Heart left ventricle (tissue), 16 donors: ENCODE data around the gene SLC7A6. TPM values are rescaled to one million over a fixed set of nuclear protein-coding genes. Genes with fewer than 3 reads are reported as not detected.
A peak's percentile ranks its signal among the peaks of the same experiment; 100 is the strongest.

Source experiments
- ATAC-seq, 4 donors: fragments of 200-7000 bp; cut with Tn5 transposase; one replicate each; pipeline ENCODE4 v1.9.1; 2020 to 2022; ENCODE audit warnings: moderate library complexity in 4 of 4, mild to moderate bottlenecking in 3 of 4, moderate number of reproducible peaks in 1 of 4
- DNase-seq, 5 donors: peaks; one replicate each; pipeline ENCODE4 v3.0.0-alpha.2; 2020
- H3K27ac ChIP-seq, 12 donors: fragments of 200-600 bp; sonication (generic) in 4 of 12; one replicate each; pipeline versions ENCODE4 v1.5.0 to v1.8.0; 2016 to 2022; ENCODE audit warnings: mild to moderate bottlenecking in 2 of 12
- H3K27me3 ChIP-seq, 9 donors: fragments of 200-600 bp; sonication (generic) in 2 of 9; one replicate each; pipeline versions ENCODE4 v1.5.1 to v1.8.0; 2016 to 2022; ENCODE audit warnings: mild to moderate bottlenecking in 3 of 9
- H3K36me3 ChIP-seq, 9 donors: fragments of 200-600 bp; sonication (generic) in 2 of 9; one replicate each; pipeline versions ENCODE4 v1.5.0 to v1.8.0; 2018 to 2022; ENCODE audit warnings: mild to moderate bottlenecking in 2 of 9
- H3K4me1 ChIP-seq, 12 donors: fragments of 200-600 bp; sonication (generic) in 4 of 12; one replicate each; pipeline versions ENCODE4 v1.5.0 to v1.8.0; 2016 to 2022; ENCODE audit warnings: mild to moderate bottlenecking in 3 of 12
- H3K4me3 ChIP-seq, 12 donors: fragments of 200-600 bp; sonication (generic) in 4 of 12; one replicate each; pipeline versions ENCODE4 v1.5.0 to v1.8.0; 2017 to 2022; ENCODE audit warnings: mild to moderate bottlenecking in 9 of 12, moderate library complexity in 4 of 12
- H3K9me3 ChIP-seq, 12 donors: fragments of 200-600 bp; sonication (generic) in 4 of 12; one replicate each; pipeline versions ENCODE4 v1.5.0 to v1.8.0; 2016 to 2022; ENCODE audit warnings: mild to moderate bottlenecking in 1 of 12
- CTCF ChIP-seq, 12 donors: fragments of 200-600 bp; sonication (generic) in 4 of 12; IDR thresholded peaks; one replicate each; pipeline versions ENCODE4 v1.5.0 to v1.8.0; 2018 to 2022; ENCODE audit warnings: antibody characterized with exemption in 12 of 12, mild to moderate bottlenecking in 5 of 12
- POLR2A ChIP-seq, 2 donors: fragments of 450-650 bp; IDR thresholded peaks; one replicate each; pipeline ENCODE4 v1.6.1; 2017; ENCODE audit warnings: antibody characterized with exemption in 2 of 2, mild to moderate bottlenecking in 2 of 2, moderate library complexity in 2 of 2
- WGBS, 4 donors: extraction: QIAGEN DNeasy Blood & Tissue Kit in 2 of 4; methylation state at CpG; one replicate each; pipeline versions ENCODE4 v1.1.5 to v1.1.7; 2013 to 2018; 5-methylcytosine and 5-hydroxymethylcytosine counted together
- intact Hi-C, 10 donors: fragments of 100-400 bp; cut with DNase I; formaldehyde crosslinking; loops; one replicate each; pipeline versions ENCODE4 v1.11.1 to v1.14.2; 2022
- polyA plus RNA-seq, 2 donors: library from polyadenylated mRNA; stranded (reverse); fragments of 200-250 nt; gene quantifications; one replicate each; pipeline ENCODE4 v1.2.3, GENCODE V29; 2013
- total RNA-seq, 9 donors: library from RNA; depleted of rRNA in 2 of 9; stranded (reverse); fragments of >200 nt in 2 of 9; fragmentation: NEBNext Ultra II Directional in 3 of 9; extraction: Animal tissue kit (Norgen Biotek cat#: 25700) in 3 of 9; gene quantifications; one replicate each; pipeline versions ENCODE4 v1.1.0 to v1.2.4, GENCODE V29; 2016 to 2023
- donor health status: ischemic (EF 13 %, LVEDD 7.1; RV severe dilation, severe dysfunction).
- donor health status: healthy with polysubstance abuse.
- donor health status: DM: no; HTN: yes; CAD: no.
- donor health status: DM: no; HTN: no; CAD: no.
- donor health status: ischemic (EF 25% LVEDD 6.9; RV normal size, moderate dysfunction).
- donor health status: ischemic (EF 25% LVEDD 5.7; RV mildly dilated, moderate dysfunction).
- donor health status: healthy.
- donor health status: DM: yes; HTN: yes; CAD: no.
- donor health status: ischemic (EF 35%, LVEDD 5.7; RV mildly dilated, moderate dysfunction).
- donor health status: nonischemic (EF 11% LVEDD 7.7; RV severe dilation, severe dysfunction).
- donor health status: DM: yes; HTN: yes; CAD: no.
- donor health status: PGD.
- donor health status: ischemic (EF 29% LVEDD 5.4; RV normal size, mild dysfunction).
- donor health status: nonischemic (EF 23%, LVEDD 6.1; RV moderate dilation, normal function).

The SLC7A6 gene
- total and polyA plus RNA-seq, 11 donors, result 32.7 to 76.0 (median 45.6) TPM

- Histone ChIP-seq H3K27ac (peak overlapping the region in 9 of 12 donors; percentile 28 to 100 (median 58)), H3K9me3 (no peaks in the 10 kb centered on the region), H3K4me3 (no peak overlapping the region), H3K4me1 (peaks cover 0 to 80% (median 41%) of the 10 kb centered on the region in 12 donors), H3K27me3 (no peaks in the 10 kb centered on the region), H3K36me3 (peaks cover 0 to 60% (median 35%) of the 10 kb centered on the region in 9 donors)
- 79 to 94% (median 88%) methylated on average over 5 of the region's 5 CpGs for WGBS, 4 donors
- DNase-seq (no peak), ATAC-seq (no peak)
- TF ChIP-seq CTCF (IDR thresholded peaks at IDR 0.05), result no peak
- TF ChIP-seq POLR2A (IDR thresholded peaks at IDR 0.05), result no peak
- intact Hi-C loops, result no loop called here
These were observed 9.1 kb downstream of the SLC7A6 start for GRCh38 chr16:68273459-68273858.

- no peak for ATAC-seq
- H3K4me1 ChIP-seq, result peaks cover 0 to 76% (median 37%) of the 10 kb centered on the region in 12 donors
- DNase-seq, result peak in 1 of 5 donors; percentile 24
- WGBS, 4 donors, result 96 to 99% (median 97%) methylated on average over 8 of the region's 8 CpGs
- H3K27ac ChIP-seq, result peak overlapping the region in 10 of 12 donors; percentile 18 to 81 (median 72)
- H3K27me3 ChIP-seq, result no peaks in the 10 kb centered on the region
- H3K36me3 ChIP-seq, result peaks cover 0 to 57% (median 35%) of the 10 kb centered on the region in 9 donors
- TF ChIP-seq POLR2A (IDR thresholded peaks at IDR 0.05), result no peak
- no peak for TF ChIP-seq CTCF (IDR thresholded peaks at IDR 0.05)
- intact Hi-C loops, result no loop called here
- H3K9me3 ChIP-seq, result no peaks in the 10 kb centered on the region
- no peak overlapping the region for H3K4me3 ChIP-seq
These were observed 9.6 kb downstream of the SLC7A6 start for GRCh38 chr16:68273896-68274295.

GRCh38 chr16:68274441-68274840 lies 10.1 kb downstream of the SLC7A6 start:
- intact Hi-C loops, result no loop called here
- no peaks in the 10 kb centered on the region for H3K9me3 ChIP-seq
- H3K4me1 ChIP-seq, result peaks cover 0 to 77% (median 35%) of the 10 kb centered on the region in 12 donors
- peak in 1 of 5 donors; percentile 13 for DNase-seq
- H3K27me3 ChIP-seq, result no peaks in the 10 kb centered on the region
- TF ChIP-seq CTCF (IDR thresholded peaks at IDR 0.05) (no peak), POLR2A (IDR thresholded peaks at IDR 0.05) (no peak)
- H3K36me3 ChIP-seq, result peaks cover 0 to 54% (median 38%) of the 10 kb centered on the region in 9 donors
- ATAC-seq, result peak in 3 of 4 donors; percentile 19 to 71 (median 65)
- no peak overlapping the region for H3K4me3 ChIP-seq
- peak overlapping the region in 11 of 12 donors; percentile 18 to 81 (median 71) for H3K27ac ChIP-seq
- WGBS, 4 donors, result 73 to 83% (median 80%) methylated on average over 4 of the region's 4 CpGs

GRCh38 chr16:68275611-68276191 lies 11.4 kb downstream of the SLC7A6 start:
- Histone ChIP-seq H3K9me3 (no peaks in the 10 kb centered on the region), H3K36me3 (peaks cover 0 to 59% (median 48%) of the 10 kb centered on the region in 9 donors), H3K27ac (peak overlapping the region; percentile 28 to 88 (median 72)), H3K27me3 (no peaks in the 10 kb centered on the region), H3K4me1 (peaks cover 0 to 79% (median 41%) of the 10 kb centered on the region in 12 donors), H3K4me3 (peak overlapping the region in 2 of 12 donors; percentile 2 to 13)
- intact Hi-C loops, result no loop called here
- TF ChIP-seq POLR2A (IDR thresholded peaks at IDR 0.05) (no peak), CTCF (IDR thresholded peaks at IDR 0.05) (no peak)
- DNase-seq, result no peak
- ATAC-seq, result no peak
- WGBS, 4 donors, result 32 to 46% (median 44%) methylated on average over 4 of the region's 4 CpGs
